CD4-positive, alpha-beta memory T cell (primary cell): ENCODE measurements around the gene TIMM44. TPM values are rescaled to one million over a fixed set of nuclear protein-coding genes. Genes with fewer than 3 reads are reported as not detected.

Experiments
- CTCF ChIA-PET: fragments of 350-600 bp; sonication (Branson Sonifier 250); formaldehyde crosslinking; loops from one replicate; lab custom pipeline; 2021; ENCODE audit warnings: inconsistent platforms; ENCODE audit not compliant: partially characterized antibody; lab: Charles Lee
- POLR2A ChIA-PET: fragments of 350-600 bp; sonication (Branson Sonifier 250); formaldehyde crosslinking; loops from one replicate; lab custom pipeline; 2021; ENCODE audit not compliant: partially characterized antibody; lab: Charles Lee
- DNase-seq, 5 donors: peaks; one replicate each; pipeline versions ENCODE4 v3.0.0 to v3.0.0-alpha.2; 2020 to 2022; ENCODE audit warnings: mixed read lengths in 1 of 5
- H3K27ac ChIP-seq: one replicate; pipeline ENCODE4 v1.7.0; 2013; ENCODE audit warnings: low read depth, low read length
- H3K27me3 ChIP-seq: 2 replicates; pipeline ENCODE4 v1.7.0; 2013; ENCODE audit warnings: mild to moderate bottlenecking, low read length, moderate library complexity; ENCODE audit not compliant: insufficient read depth
- H3K36me3 ChIP-seq: 2 replicates; pipeline ENCODE4 v1.7.0; 2013; ENCODE audit warnings: mild to moderate bottlenecking, low read length, moderate library complexity; ENCODE audit not compliant: insufficient read depth
- H3K4me1 ChIP-seq: 2 replicates; pipeline ENCODE4 v1.7.0; 2013; ENCODE audit warnings: mild to moderate bottlenecking, low read length, moderate library complexity; ENCODE audit not compliant: insufficient read depth
- H3K4me3 ChIP-seq, 2 donors: one replicate each; pipeline ENCODE4 v1.7.0; 2013; ENCODE audit warnings: low read length in 2 of 2, mild to moderate bottlenecking in 1 of 2
- H3K9me3 ChIP-seq, 2 donors: one replicate each; pipeline ENCODE4 v1.7.0; 2013; ENCODE audit warnings: low read length in 2 of 2, control low read depth in 1 of 2; ENCODE audit not compliant: control insufficient read depth in 1 of 2
- H3K27ac Mint-ChIP-seq, 7 donors: one replicate each; pipeline ENCODE4 v1.8.0; 2020 to 2021; ENCODE audit warnings: mixed read lengths in 7 of 7, mild to moderate bottlenecking in 6 of 7, inconsistent platforms in 3 of 7, moderate library complexity in 3 of 7
- H3K27me3 Mint-ChIP-seq, 2 donors: one replicate each; pipeline ENCODE4 v1.8.0; 2020 to 2021; ENCODE audit warnings: mixed read lengths in 2 of 2
- H3K36me3 Mint-ChIP-seq, 2 donors: one replicate each; pipeline ENCODE4 v1.8.0; 2020 to 2021; ENCODE audit warnings: mixed read lengths in 2 of 2, inconsistent platforms in 1 of 2, mild to moderate bottlenecking in 1 of 2
- H3K4me1 Mint-ChIP-seq, 4 donors: one replicate each; pipeline ENCODE4 v1.8.0; 2020 to 2021; ENCODE audit warnings: mixed read lengths in 4 of 4, mild to moderate bottlenecking in 1 of 4
- H3K4me3 Mint-ChIP-seq, 8 donors: one replicate each; pipeline ENCODE4 v1.8.0; 2020 to 2021; ENCODE audit warnings: mixed read lengths in 8 of 8, mild to moderate bottlenecking in 7 of 8, moderate library complexity in 6 of 8, inconsistent platforms in 3 of 8
- H3K9me3 Mint-ChIP-seq, 8 donors: one replicate each; pipeline ENCODE4 v1.8.0; 2020 to 2021; ENCODE audit warnings: mixed read lengths in 8 of 8, mild to moderate bottlenecking in 5 of 8, inconsistent platforms in 3 of 8, moderate library complexity in 1 of 8
- intact Hi-C: fragments of 100-400 bp; cut with micrococcal nuclease; formaldehyde crosslinking; loops from one replicate; pipeline ENCODE4 v1.15.1; 2023
- polyA plus RNA-seq, 2 donors: library from polyadenylated mRNA; unstranded; fragments of 300-500 nt; fragmentation: Illumina TruSeq; gene quantifications; one replicate each; pipeline ENCODE4 v1.2.3, GENCODE V29; 2021
- total RNA-seq, 2 experiments: library from RNA; stranded (reverse); gene quantifications; one replicate each; pipeline ENCODE4 v1.2.3, GENCODE V29; 2021

The TIMM44 gene
- total and polyA plus RNA-seq, 4 experiments from 2014 or later = 11.6 to 71.9 (median 43.5) TPM

- peaks cover 0 to 5% (median 1%) of the 10 kb centered on the region in 8 donors for H3K9me3 Mint-ChIP-seq
- no peak overlapping the region for H3K27ac ChIP-seq
- no peak overlapping the region for H3K27ac Mint-ChIP-seq
- intact Hi-C loops = no loop called here
- no peaks in the 10 kb centered on the region for H3K9me3 ChIP-seq
- peaks cover 5% of the 10 kb centered on the region for H3K36me3 ChIP-seq
- no peaks in the 10 kb centered on the region for H3K27me3 ChIP-seq
- no peak overlapping the region for H3K4me3 ChIP-seq
- POLR2A ChIA-PET = interaction anchor here (1.1 kb wide), 1 partner anchor 32 kb away, joined by 3 read pairs; no protein-coding TSS in a partner anchor
- peaks cover 2 to 5% of the 10 kb centered on the region in 2 donors for H3K27me3 Mint-ChIP-seq
- peaks cover 27% of the 10 kb centered on the region for H3K4me1 ChIP-seq
- H3K4me3 Mint-ChIP-seq = no peak overlapping the region
- H3K36me3 Mint-ChIP-seq = peaks cover 0 to 18% of the 10 kb centered on the region in 2 donors
- peaks cover 15 to 36% (median 24%) of the 10 kb centered on the region in 4 donors for H3K4me1 Mint-ChIP-seq
- no peak for DNase-seq
- CTCF ChIA-PET = interaction anchor here (2.6 to 4.0 kb wide), 2 partner anchors 32 to 43 kb away, joined by 10 to 33 read pairs; partner anchors contain the start of gene TIMM44
Observed at GRCh38 chr19:7901337-7901736, 42.1 kb downstream of the TIMM44 start.

- intact Hi-C loops = no loop called here
- Histone ChIP-seq H3K4me1 (peaks cover 24% of the 10 kb centered on the region), H3K9me3 (no peaks in the 10 kb centered on the region), H3K27ac (no peak overlapping the region), H3K27me3 (no peaks in the 10 kb centered on the region), H3K4me3 (no peak overlapping the region), H3K36me3 (peaks cover under 1% of the 10 kb centered on the region)
- ChIA-PET CTCF (interaction anchor here (2.6 to 4.0 kb wide), 2 partner anchors 32 to 43 kb away, joined by 10 to 33 read pairs; partner anchors contain the start of gene TIMM44), POLR2A (interaction anchor here (1.1 to 1.8 kb wide), 2 partner anchors 32 to 43 kb away, joined by 3 to 5 read pairs; partner anchors contain the start of gene TIMM44)
- H3K27ac Mint-ChIP-seq = no peak overlapping the region
- peaks cover 2 to 5% of the 10 kb centered on the region in 2 donors for H3K27me3 Mint-ChIP-seq
- H3K4me1 Mint-ChIP-seq = peaks cover 15 to 32% (median 22%) of the 10 kb centered on the region in 4 donors
- no peak for DNase-seq
- no peak overlapping the region for H3K4me3 Mint-ChIP-seq
- peaks cover 0 to 5% (median 1%) of the 10 kb centered on the region in 8 donors for H3K9me3 Mint-ChIP-seq
- peaks cover 0 to 17% of the 10 kb centered on the region in 2 donors for H3K36me3 Mint-ChIP-seq
Observed at GRCh38 chr19:7900931-7901330, 42.5 kb downstream of the TIMM44 start.

GRCh38 chr19:7900401-7900870 is 43.0 kb downstream of the TIMM44 start:
- H3K27ac ChIP-seq = no peak overlapping the region
- intact Hi-C loops = no loop called here
- peaks cover 21% of the 10 kb centered on the region for H3K4me1 ChIP-seq
- H3K36me3 ChIP-seq = no peaks in the 10 kb centered on the region
- no peak overlapping the region for H3K27ac Mint-ChIP-seq
- no peaks in the 10 kb centered on the region for H3K27me3 ChIP-seq
- peaks cover 0 to 14% of the 10 kb centered on the region in 2 donors for H3K36me3 Mint-ChIP-seq
- no peak overlapping the region for H3K4me3 ChIP-seq
- no peak for DNase-seq
- no peak overlapping the region for H3K4me3 Mint-ChIP-seq
- H3K9me3 Mint-ChIP-seq = peaks cover 0 to 5% (median 1%) of the 10 kb centered on the region in 8 donors
- H3K27me3 Mint-ChIP-seq = peaks cover 2 to 5% of the 10 kb centered on the region in 2 donors
- POLR2A ChIA-PET = interaction anchor here (0.5 to 1.8 kb wide), 4 partner anchors 13 to 43 kb away, joined by 3 to 5 read pairs (median 4); partner anchors contain the start of gene TIMM44
- peaks cover 12 to 27% (median 19%) of the 10 kb centered on the region in 4 donors for H3K4me1 Mint-ChIP-seq
- no peaks in the 10 kb centered on the region for H3K9me3 ChIP-seq
- CTCF ChIA-PET = interaction anchor here (1.7 to 4.0 kb wide), 3 partner anchors 31 to 43 kb away, joined by 4 to 33 read pairs (median 10); partner anchors contain the start of gene TIMM44

GRCh38 chr19:7899751-7900378 is 43.6 kb downstream of the TIMM44 start:
- Histone ChIP-seq H3K27ac (no peak overlapping the region), H3K4me1 (peaks cover 15% of the 10 kb centered on the region), H3K4me3 (no peak overlapping the region), H3K36me3 (no peaks in the 10 kb centered on the region), H3K9me3 (no peaks in the 10 kb centered on the region), H3K27me3 (no peaks in the 10 kb centered on the region)
- Mint-ChIP-seq H3K27ac (no peak overlapping the region), H3K9me3 (peaks cover 0 to 5% (median 1%) of the 10 kb centered on the region in 8 donors), H3K27me3 (peaks cover 5 to 6% of the 10 kb centered on the region in 2 donors), H3K4me3 (no peak overlapping the region), H3K36me3 (peaks cover 0 to 11% of the 10 kb centered on the region in 2 donors), H3K4me1 (peaks cover 9 to 21% (median 15%) of the 10 kb centered on the region in 4 donors)
- ChIA-PET CTCF (interaction anchor here (1.7 to 2.6 kb wide), 2 partner anchors 30 to 44 kb away, joined by 4 to 10 read pairs; partner anchors contain the start of gene TIMM44), POLR2A (interaction anchor here (0.5 to 1.8 kb wide), 3 partner anchors 13 to 44 kb away, joined by 3 to 5 read pairs (median 4); partner anchors contain the start of gene TIMM44)
- intact Hi-C loops = no loop called here
- no peak for DNase-seq

- Mint-ChIP-seq H3K27ac (no peak overlapping the region), H3K27me3 (peaks cover 8% of the 10 kb centered on the region in 2 donors), H3K4me3 (no peak overlapping the region), H3K9me3 (peaks cover 0 to 5% (median 1%) of the 10 kb centered on the region in 8 donors), H3K36me3 (peaks cover 0 to 4% of the 10 kb centered on the region in 2 donors), H3K4me1 (peaks cover 5 to 14% (median 9%) of the 10 kb centered on the region in 4 donors)
- POLR2A ChIA-PET = interaction anchor here (1.3 to 1.8 kb wide), 2 partner anchors 30 to 45 kb away, joined by 4 to 5 read pairs; partner anchors contain the start of gene TIMM44
- no peak for DNase-seq
- Histone ChIP-seq H3K27ac (no peak overlapping the region), H3K4me3 (no peak overlapping the region), H3K9me3 (no peaks in the 10 kb centered on the region), H3K36me3 (no peaks in the 10 kb centered on the region), H3K27me3 (no peaks in the 10 kb centered on the region), H3K4me1 (peaks cover 9% of the 10 kb centered on the region)
- CTCF ChIA-PET = interaction anchor here (1.7 kb wide), 1 partner anchor 29 kb away, joined by 4 read pairs; no protein-coding TSS in a partner anchor
- intact Hi-C loops = no loop called here
Observed at GRCh38 chr19:7898967-7899366, 44.5 kb downstream of the TIMM44 start.

GRCh38 chr19:7897292-7897691 is 46.2 kb downstream of the TIMM44 start:
- no peaks in the 10 kb centered on the region for H3K36me3 ChIP-seq
- Mint-ChIP-seq H3K4me1 (no peaks in the 10 kb centered on the region), H3K36me3 (no peaks in the 10 kb centered on the region), H3K9me3 (no peaks in the 10 kb centered on the region), H3K27me3 (peaks cover 5 to 6% of the 10 kb centered on the region in 2 donors), H3K27ac (no peak overlapping the region), H3K4me3 (no peak overlapping the region)
- POLR2A ChIA-PET = no interaction called here
- H3K9me3 ChIP-seq = no peaks in the 10 kb centered on the region
- H3K4me1 ChIP-seq = no peaks in the 10 kb centered on the region
- H3K27me3 ChIP-seq = no peaks in the 10 kb centered on the region
- DNase-seq = no peak
- CTCF ChIA-PET = interaction anchor here (1.8 kb wide), 1 partner anchor 28 kb away, joined by 7 read pairs; no protein-coding TSS in a partner anchor
- intact Hi-C loops = no loop called here
- H3K27ac ChIP-seq = no peak overlapping the region
- H3K4me3 ChIP-seq = no peak overlapping the region

GRCh38 chr19:7895565-7895964 is 47.9 kb downstream of the TIMM44 start:
- POLR2A ChIA-PET = no interaction called here
- H3K4me1 Mint-ChIP-seq = no peaks in the 10 kb centered on the region
- DNase-seq = no peak
- Histone ChIP-seq H3K36me3 (no peaks in the 10 kb centered on the region), H3K4me3 (no peak overlapping the region), H3K27me3 (no peaks in the 10 kb centered on the region), H3K4me1 (no peaks in the 10 kb centered on the region), H3K27ac (no peak overlapping the region), H3K9me3 (no peaks in the 10 kb centered on the region)
- no peak overlapping the region for H3K4me3 Mint-ChIP-seq
- intact Hi-C loops = no loop called here
- CTCF ChIA-PET = no interaction called here
- no peaks in the 10 kb centered on the region for H3K36me3 Mint-ChIP-seq
- H3K27ac Mint-ChIP-seq = no peak overlapping the region
- peaks cover 7 to 10% of the 10 kb centered on the region in 2 donors for H3K27me3 Mint-ChIP-seq
- H3K9me3 Mint-ChIP-seq = no peaks in the 10 kb centered on the region
